ENCODE measurements around the gene DUOXA1.

The DUOXA1 gene

DNA sequence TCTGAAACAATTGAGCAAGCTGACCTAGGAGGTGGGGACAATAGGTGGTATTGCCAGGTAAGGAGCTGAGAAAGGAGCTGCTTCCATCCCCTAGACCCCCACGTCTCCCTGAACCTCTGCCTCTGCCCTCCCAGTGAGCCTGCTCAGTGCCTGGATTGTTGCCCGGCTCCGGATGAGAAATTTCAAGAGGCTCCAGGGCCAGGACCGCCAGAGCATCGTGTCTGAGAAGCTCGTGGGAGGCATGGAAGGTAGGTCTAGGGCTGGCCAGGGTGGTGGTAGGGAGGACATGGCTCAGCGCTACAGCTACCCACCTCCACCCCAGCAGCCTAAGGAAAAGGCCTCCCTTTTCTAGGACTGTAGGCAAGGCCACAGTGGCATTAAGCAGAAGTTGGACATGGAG is 13.4 kb upstream of the DUOXA1 start:
- no peak for DNase-seq (ENCODE audit: low read depth)

DNA sequence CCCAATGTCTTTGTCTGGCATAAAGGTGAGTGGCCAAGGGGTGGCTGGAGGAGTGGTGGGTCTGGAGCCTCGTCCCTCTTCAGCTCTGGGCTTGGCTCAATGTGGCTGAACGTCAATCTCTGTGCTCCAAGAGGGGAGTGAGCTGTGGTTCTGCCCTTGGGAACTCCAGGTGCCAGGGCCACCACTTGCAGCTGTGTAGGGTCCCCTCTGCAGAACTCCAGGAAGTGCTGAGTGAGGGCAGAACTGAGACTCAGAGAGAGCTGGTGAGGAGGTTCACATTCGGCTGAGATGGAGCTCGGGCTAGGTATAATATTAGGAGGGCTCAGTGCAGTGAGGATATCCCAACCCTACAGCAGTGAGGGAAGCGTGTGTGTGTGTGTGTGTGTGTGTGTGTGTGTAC is 11.7 kb upstream of the DUOXA1 start:
- H3K4me3 ChIP-seq (ENCODE audit: low read depth, low read length): no peak overlapping the region
- DNase-seq (ENCODE audit: low read depth): no peak
- TF ChIP-seq POLR2A (IDR thresholded peaks at IDR 0.05; ENCODE audit: extremely low read depth, insufficient read length): no peak
- TF ChIP-seq, protein P1, sequence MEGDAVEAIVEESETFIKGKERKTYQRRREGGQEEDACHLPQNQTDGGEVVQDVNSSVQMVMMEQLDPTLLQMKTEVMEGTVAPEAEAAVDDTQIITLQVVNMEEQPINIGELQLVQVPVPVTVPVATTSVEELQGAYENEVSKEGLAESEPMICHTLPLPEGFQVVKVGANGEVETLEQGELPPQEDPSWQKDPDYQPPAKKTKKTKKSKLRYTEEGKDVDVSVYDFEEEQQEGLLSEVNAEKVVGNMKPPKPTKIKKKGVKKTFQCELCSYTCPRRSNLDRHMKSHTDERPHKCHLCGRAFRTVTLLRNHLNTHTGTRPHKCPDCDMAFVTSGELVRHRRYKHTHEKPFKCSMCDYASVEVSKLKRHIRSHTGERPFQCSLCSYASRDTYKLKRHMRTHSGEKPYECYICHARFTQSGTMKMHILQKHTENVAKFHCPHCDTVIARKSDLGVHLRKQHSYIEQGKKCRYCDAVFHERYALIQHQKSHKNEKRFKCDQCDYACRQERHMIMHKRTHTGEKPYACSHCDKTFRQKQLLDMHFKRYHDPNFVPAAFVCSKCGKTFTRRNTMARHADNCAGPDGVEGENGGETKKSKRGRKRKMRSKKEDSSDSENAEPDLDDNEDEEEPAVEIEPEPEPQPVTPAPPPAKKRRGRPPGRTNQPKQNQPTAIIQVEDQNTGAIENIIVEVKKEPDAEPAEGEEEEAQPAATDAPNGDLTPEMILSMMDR (IDR thresholded peaks at IDR 0.05; ENCODE audit: low read depth, low read length): no peak
- no peak for TF ChIP-seq MYC (IDR thresholded peaks at IDR 0.05; ENCODE audit: low read depth, low read length)
- TF ChIP-seq, protein P2, sequence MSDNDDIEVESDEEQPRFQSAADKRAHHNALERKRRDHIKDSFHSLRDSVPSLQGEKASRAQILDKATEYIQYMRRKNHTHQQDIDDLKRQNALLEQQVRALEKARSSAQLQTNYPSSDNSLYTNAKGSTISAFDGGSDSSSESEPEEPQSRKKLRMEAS (IDR thresholded peaks at IDR 0.05; ENCODE audit: low read depth, low read length): no peak

More for the DNA sequence above, 13.4 kb upstream of the DUOXA1 start:
- TF ChIP-seq POLR2A (IDR thresholded peaks at IDR 0.05; ENCODE audit: extremely low read depth, insufficient read length): no peak
- TF ChIP-seq, protein P1 (IDR thresholded peaks at IDR 0.05; ENCODE audit: low read depth, low read length): no peak
- TF ChIP-seq MYC (IDR thresholded peaks at IDR 0.05; ENCODE audit: low read depth, low read length): no peak
- TF ChIP-seq, protein P2 (IDR thresholded peaks at IDR 0.05; ENCODE audit: low read depth, low read length): no peak
- H3K4me3 ChIP-seq (ENCODE audit: low read depth, low read length): no peak overlapping the region

DNA sequence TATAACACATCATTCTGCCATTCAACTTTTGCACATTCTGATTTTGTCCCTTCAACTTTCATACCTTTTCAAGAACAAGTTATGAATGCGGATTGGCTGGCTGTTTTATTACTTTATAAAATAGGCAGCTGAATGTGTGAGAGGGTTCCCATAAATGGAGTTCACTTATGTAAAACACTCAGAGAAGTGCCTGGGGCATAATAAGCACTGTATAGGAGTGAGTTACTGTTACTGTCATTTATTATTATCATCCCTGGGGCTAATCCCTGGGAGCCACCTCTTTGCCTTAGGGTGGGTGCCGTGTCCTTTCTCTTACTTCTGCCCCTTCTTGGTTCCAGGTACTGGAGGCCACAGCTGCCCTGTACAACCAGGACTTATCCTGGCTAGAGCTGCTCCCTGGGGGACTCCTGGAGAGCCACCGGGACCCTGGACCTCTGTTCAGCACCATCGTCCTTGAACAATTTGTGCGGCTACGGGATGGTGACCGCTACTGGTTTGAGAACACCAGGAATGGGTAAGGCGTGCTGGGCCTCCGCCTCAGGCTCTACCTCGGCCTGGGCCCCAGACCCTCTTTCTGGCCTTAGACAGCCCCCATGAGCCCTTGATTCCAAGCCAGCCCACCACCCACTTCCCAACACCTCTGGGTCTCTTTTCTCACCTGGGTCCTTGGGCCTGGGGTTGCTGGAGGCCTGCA is 11.0 kb upstream of the DUOXA1 start:
- DNase-seq (ENCODE audit: low read depth): no peak
- no peak overlapping the region for H3K4me3 ChIP-seq (ENCODE audit: low read depth, low read length)
- TF ChIP-seq MYC (IDR thresholded peaks at IDR 0.05; ENCODE audit: low read depth, low read length): no peak
- TF ChIP-seq POLR2A (IDR thresholded peaks at IDR 0.05; ENCODE audit: extremely low read depth, insufficient read length): no peak
- TF ChIP-seq, protein P1 (IDR thresholded peaks at IDR 0.05; ENCODE audit: low read depth, low read length): no peak
- TF ChIP-seq, protein P2 (IDR thresholded peaks at IDR 0.05; ENCODE audit: low read depth, low read length): no peak

DNA sequence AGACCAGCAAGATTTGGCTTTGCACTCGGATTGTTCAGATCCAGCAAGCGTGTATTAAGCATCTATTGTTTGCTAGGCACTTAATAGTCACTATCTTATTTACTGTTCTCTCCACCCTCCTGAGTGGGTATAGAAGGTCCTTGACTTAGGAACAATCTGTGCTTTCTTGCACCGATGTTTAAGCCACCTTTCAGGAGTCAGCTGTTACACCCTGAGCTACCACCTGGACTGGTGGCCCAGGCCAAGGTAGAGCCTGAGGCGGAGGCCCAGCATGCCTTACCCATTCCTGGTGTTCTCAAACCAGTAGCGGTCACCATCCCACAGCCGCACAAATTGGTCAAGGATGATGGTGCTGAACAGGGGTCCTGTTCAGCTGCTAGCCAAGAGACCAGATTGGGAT is 10.1 kb upstream of the DUOXA1 start:
- DNase-seq (ENCODE audit: low read depth): no peak
- no peak overlapping the region for H3K4me3 ChIP-seq (ENCODE audit: low read depth, low read length)
- TF ChIP-seq MYC (IDR thresholded peaks at IDR 0.05; ENCODE audit: low read depth, low read length): no peak
- TF ChIP-seq, protein P1 (IDR thresholded peaks at IDR 0.05; ENCODE audit: low read depth, low read length): no peak
- TF ChIP-seq, protein P2 (IDR thresholded peaks at IDR 0.05; ENCODE audit: low read depth, low read length): no peak
- no peak for TF ChIP-seq POLR2A (IDR thresholded peaks at IDR 0.05; ENCODE audit: extremely low read depth, insufficient read length)

DNA sequence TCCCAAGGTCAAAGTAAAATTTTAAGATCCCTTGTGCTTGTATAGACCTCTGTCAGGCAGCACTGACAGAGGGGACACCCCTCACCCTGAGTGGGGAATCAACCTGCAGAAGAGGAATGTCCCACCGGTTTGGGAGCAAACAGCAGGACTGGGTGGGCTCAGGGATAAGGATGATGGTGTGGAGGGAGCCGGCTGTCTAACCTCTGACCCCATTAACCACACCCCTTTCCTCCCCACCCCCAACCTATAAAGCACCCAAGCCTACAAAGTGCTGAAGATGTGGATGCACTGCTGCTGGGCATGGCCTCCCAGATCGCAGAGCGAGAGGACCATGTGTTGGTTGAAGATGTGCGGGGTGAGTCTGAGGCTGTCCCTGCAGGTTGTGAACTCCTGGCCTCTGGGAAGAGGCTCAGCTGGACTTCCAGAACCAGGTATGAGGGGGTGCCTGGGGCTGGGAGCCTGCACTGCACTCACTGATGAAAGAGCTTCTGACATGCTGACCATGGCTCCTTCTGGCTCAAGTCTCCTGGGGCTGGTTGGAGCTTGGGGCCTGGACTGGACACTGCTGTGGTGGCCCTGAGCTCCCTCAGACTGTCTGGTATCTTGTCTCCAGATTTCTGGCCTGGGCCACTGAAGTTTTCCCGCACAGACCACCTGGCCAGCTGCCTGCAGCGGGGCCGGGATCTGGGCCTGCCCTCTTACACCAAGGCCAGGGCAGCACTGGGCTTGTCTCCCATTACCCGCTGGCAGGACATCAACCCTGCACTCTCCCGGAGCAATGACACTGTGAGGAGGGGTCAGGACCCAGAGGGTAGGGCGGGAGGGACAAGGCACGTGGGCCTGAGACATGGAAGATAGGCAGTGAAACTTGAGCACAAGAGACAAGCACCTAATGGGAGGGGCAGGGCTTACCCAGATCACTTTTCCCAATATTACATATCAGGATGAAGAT is 9.4 kb upstream of the DUOXA1 start:
- H3K4me3 ChIP-seq (ENCODE audit: low read depth, low read length): no peak overlapping the region
- no peak for TF ChIP-seq MYC (IDR thresholded peaks at IDR 0.05; ENCODE audit: low read depth, low read length)
- DNase-seq (ENCODE audit: low read depth): no peak

DNA sequence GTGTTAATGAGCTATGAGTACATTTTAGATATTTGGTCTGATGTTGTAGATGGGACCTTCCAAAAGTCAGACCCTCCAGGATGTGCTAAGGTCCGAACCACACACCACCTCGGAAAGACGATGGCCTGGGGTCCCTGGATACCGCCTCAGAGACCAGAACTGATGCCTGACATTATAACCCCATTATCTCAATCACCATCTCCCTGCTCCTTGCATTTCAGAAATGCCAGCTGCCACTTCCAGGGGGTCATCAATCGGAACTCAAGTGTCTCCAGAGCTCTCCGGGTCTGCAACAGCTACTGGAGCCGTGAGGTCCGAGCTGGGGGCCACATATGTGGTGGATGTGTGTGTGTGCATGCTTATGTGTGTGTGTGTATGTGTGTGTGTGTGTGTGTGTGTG is 8.0 kb upstream of the DUOXA1 start:
- no peak overlapping the region for H3K4me3 ChIP-seq (ENCODE audit: low read depth, low read length)
- no peak for TF ChIP-seq MYC (IDR thresholded peaks at IDR 0.05; ENCODE audit: low read depth, low read length)
- TF ChIP-seq, protein P1 (IDR thresholded peaks at IDR 0.05; ENCODE audit: low read depth, low read length): no peak
- no peak for TF ChIP-seq POLR2A (IDR thresholded peaks at IDR 0.05; ENCODE audit: extremely low read depth, insufficient read length)
- TF ChIP-seq, protein P2 (IDR thresholded peaks at IDR 0.05; ENCODE audit: low read depth, low read length): no peak
- DNase-seq (ENCODE audit: low read depth): no peak

Measured in NB4 (cell line).